Ishikawa (cell line): ENCODE data around the gene LRRC74B.
A peak's percentile ranks its signal among the peaks of the same experiment; 100 is the strongest.

Source experiments
- CEBPB ChIP-seq: IDR thresholded peaks from 2 replicates; pipeline ENCODE4 v1.6.1; 2012
- CREB1 ChIP-seq: IDR thresholded peaks from 2 replicates; pipeline ENCODE4 v1.6.1; 2012; ENCODE audit warnings: low read depth
- EP300 ChIP-seq: IDR thresholded peaks from 2 replicates; pipeline ENCODE4 v1.6.1; 2012; ENCODE audit warnings: borderline replicate concordance
- FOXM1 ChIP-seq: IDR thresholded peaks from 2 replicates; pipeline ENCODE4 v1.6.1; 2012; ENCODE audit warnings: low read depth, borderline replicate concordance
- NFIC ChIP-seq: IDR thresholded peaks from 2 replicates; pipeline ENCODE4 v1.6.1; 2012
- RAD21 ChIP-seq: IDR thresholded peaks from 2 replicates; pipeline ENCODE4 v1.6.1; 2012; ENCODE audit warnings: low read depth
- REST ChIP-seq: IDR thresholded peaks from 2 replicates; pipeline ENCODE4 v1.6.1; 2012; ENCODE audit warnings: low read depth, mild to moderate bottlenecking
- TEAD4 ChIP-seq: IDR thresholded peaks from 2 replicates; pipeline ENCODE4 v1.6.1; 2012
- USF1 ChIP-seq: IDR thresholded peaks from 2 replicates; pipeline ENCODE4 v1.6.1; 2012
- YY1 ChIP-seq: IDR thresholded peaks from 2 replicates; pipeline ENCODE4 v1.6.1; 2012; ENCODE audit warnings: low read depth

GRCh38 chr22:21102659-21103267, 57.0 kb downstream of the LRRC74B start:
- TF ChIP-seq USF1 (no peak), YY1 (no peak), FOXM1 (no peak), CEBPB (no peak), EP300 (no peak), REST (no peak), NFIC (no peak), RAD21 (peak; percentile 64), CREB1 (no peak), TEAD4 (no peak)
